Stimulated activated naive CD8-positive, alpha-beta T cell treated with anti-CD3 and anti-CD28 coated beads, Interleukin-15, Interleukin-2, amounts not matched to agents 100 ng/mL and 50 ng/mL, for 24 hours (primary cell): Measurements from ENCODE around the gene ITGAL.

Experiments used
- H3K27ac Mint-ChIP-seq: one replicate; pipeline ENCODE4 v1.8.0; 2021; ENCODE audit warnings: mild to moderate bottlenecking, mixed read lengths
- H3K27me3 Mint-ChIP-seq: one replicate; pipeline ENCODE4 v1.8.0; 2021; ENCODE audit warnings: mixed read lengths
- H3K36me3 Mint-ChIP-seq: one replicate; pipeline ENCODE4 v1.8.0; 2021; ENCODE audit warnings: low read depth, mixed read lengths
- H3K4me1 Mint-ChIP-seq: one replicate; pipeline ENCODE4 v1.8.0; 2021; ENCODE audit warnings: low read depth, mixed read lengths
- H3K4me3 Mint-ChIP-seq: one replicate; pipeline ENCODE4 v1.8.0; 2021; ENCODE audit warnings: mild to moderate bottlenecking, mixed read lengths
- H3K9me3 Mint-ChIP-seq: one replicate; pipeline ENCODE4 v1.8.0; 2021; ENCODE audit warnings: mixed read lengths

Gene ITGAL

GRCh38 chr16:30472328-30472942 lies at the start of gene ITGAL:
ITGAL (plus strand) TSS chr16:30472742; CDS start chr16:30472838, 96 bp downstream.
- peak within 1 kb of the TSS; percentile 99 for H3K4me3 Mint-ChIP-seq
- H3K4me1 Mint-ChIP-seq, result peaks cover 84% of the 10 kb centered on the region
- no peaks in the 10 kb centered on the region for H3K27me3 Mint-ChIP-seq
- H3K27ac Mint-ChIP-seq, result peak within 1 kb of the TSS; percentile 95
- no peaks in the 10 kb centered on the region for H3K9me3 Mint-ChIP-seq
- H3K36me3 Mint-ChIP-seq, result peaks cover 29% of the 10 kb centered on the region

DNA sequence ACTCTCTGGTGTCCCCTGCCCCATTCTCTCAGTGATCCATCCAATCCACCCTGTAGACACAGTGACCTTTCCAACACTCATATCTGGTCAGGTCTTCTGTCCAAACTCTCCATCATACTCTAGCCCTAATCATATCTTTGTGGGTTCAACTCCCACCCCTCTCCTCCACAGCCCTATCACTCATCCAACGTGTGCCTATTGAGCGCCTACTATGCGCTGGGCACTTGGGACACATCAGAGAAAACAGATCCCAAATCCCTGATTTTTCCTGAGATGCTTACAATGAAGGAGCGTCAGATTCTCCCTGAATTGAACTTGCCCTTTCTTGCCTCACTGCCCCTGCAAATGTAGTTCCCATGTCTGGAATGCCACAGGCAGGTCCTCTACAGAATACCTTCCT lies 44.5 kb upstream of the ITGAL start:
- H3K4me3 Mint-ChIP-seq, result no peak overlapping the region
- H3K4me1 Mint-ChIP-seq, result peaks cover 25% of the 10 kb centered on the region
- peaks cover 43% of the 10 kb centered on the region for H3K36me3 Mint-ChIP-seq
- H3K27ac Mint-ChIP-seq, result no peak overlapping the region
- no peaks in the 10 kb centered on the region for H3K27me3 Mint-ChIP-seq
- H3K9me3 Mint-ChIP-seq, result no peaks in the 10 kb centered on the region

GRCh38 chr16:30429418-30429677 lies 43.2 kb upstream of the ITGAL start:
- no peaks in the 10 kb centered on the region for H3K27me3 Mint-ChIP-seq
- H3K36me3 Mint-ChIP-seq, result peaks cover 32% of the 10 kb centered on the region
- no peaks in the 10 kb centered on the region for H3K9me3 Mint-ChIP-seq
- no peak overlapping the region for H3K27ac Mint-ChIP-seq
- peaks cover 34% of the 10 kb centered on the region for H3K4me1 Mint-ChIP-seq
- H3K4me3 Mint-ChIP-seq, result no peak overlapping the region

DNA sequence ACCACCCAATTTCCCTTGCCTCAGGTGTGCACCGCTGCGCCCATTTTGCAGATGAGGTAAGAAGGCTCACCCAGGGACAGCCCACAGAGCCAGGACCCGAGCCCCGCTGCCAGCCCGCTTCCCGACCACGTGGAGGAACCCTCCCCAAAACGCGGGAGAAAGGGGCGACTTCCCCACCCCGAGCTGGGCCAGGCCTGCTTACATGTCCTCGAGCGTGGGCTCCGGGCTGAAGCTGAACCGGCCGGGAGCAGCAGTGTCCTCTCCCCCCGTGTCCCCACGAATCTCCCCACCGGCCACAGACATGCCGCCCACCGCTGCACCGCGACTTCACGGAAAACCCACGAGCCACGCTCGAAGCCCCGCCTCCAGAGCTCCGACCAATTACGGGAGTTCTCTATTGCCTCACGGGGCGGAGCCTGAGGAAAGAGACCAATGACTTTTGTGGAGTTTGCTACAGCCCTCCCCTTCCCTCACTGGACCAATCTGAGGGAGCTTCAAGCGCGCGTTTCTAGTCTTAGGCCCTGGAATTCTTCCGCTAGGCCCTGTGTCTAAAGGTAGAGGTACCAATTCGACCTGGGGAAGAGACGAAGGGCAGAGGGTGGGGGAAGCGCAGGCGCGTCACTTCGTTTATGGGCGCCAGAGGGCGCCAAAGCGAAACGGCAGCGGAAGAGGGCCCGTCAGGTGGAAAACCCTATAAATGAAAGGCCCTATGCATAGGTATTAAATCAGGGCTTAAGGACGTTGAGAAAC lies 42.7 kb upstream of the ITGAL start, which contains the start of gene DCTPP1:
DCTPP1 (minus strand) TSS at position 353 of the 750 bp plus-strand sequence; CDS start at position 303, 50 bp downstream.
- no peaks in the 10 kb centered on the region for H3K27me3 Mint-ChIP-seq
- no peaks in the 10 kb centered on the region for H3K9me3 Mint-ChIP-seq
- H3K36me3 Mint-ChIP-seq, result peaks cover 28% of the 10 kb centered on the region
- no peak within 1 kb of the TSS for H3K4me3 Mint-ChIP-seq
- no peak within 1 kb of the TSS for H3K27ac Mint-ChIP-seq
- H3K4me1 Mint-ChIP-seq, result peaks cover 39% of the 10 kb centered on the region

GRCh38 chr16:30430428-30430970 lies 42.0 kb upstream of the ITGAL start:
- Mint-ChIP-seq H3K9me3 (no peaks in the 10 kb centered on the region), H3K4me3 (no peak overlapping the region), H3K27me3 (no peaks in the 10 kb centered on the region), H3K4me1 (peaks cover 44% of the 10 kb centered on the region), H3K36me3 (peaks cover 26% of the 10 kb centered on the region), H3K27ac (no peak overlapping the region)

DNA sequence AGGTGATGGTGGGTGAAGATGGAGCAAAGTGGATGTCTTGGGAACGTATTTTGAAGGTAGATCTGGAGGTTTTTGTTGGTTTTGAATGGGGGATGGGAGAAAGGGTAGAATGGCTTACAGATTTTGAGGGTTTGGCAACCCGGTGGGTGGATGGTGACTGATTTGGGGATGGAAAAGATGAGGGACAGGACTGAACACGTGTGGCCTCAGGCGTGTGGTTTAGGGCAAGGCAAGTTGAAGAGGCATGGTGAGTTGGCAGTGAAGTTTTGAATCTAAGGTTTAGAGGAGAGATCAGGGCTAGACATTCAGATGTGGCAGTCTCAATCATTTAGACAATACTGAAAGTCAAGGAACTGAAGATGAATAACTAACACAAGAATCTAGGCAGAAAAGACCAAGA lies 37.7 kb upstream of the ITGAL start:
- peaks cover 28% of the 10 kb centered on the region for H3K4me1 Mint-ChIP-seq
- no peaks in the 10 kb centered on the region for H3K27me3 Mint-ChIP-seq
- no peaks in the 10 kb centered on the region for H3K9me3 Mint-ChIP-seq
- H3K27ac Mint-ChIP-seq, result peak overlapping the region; percentile 91
- H3K36me3 Mint-ChIP-seq, result no peaks in the 10 kb centered on the region
- H3K4me3 Mint-ChIP-seq, result peak overlapping the region; percentile 66

GRCh38 chr16:30437511-30438046 lies 35.0 kb upstream of the ITGAL start:
- no peak overlapping the region for H3K27ac Mint-ChIP-seq

GRCh38 chr16:30438835-30439234 lies 33.7 kb upstream of the ITGAL start:
- Mint-ChIP-seq H3K27ac (no peak overlapping the region), H3K4me1 (peaks cover 44% of the 10 kb centered on the region), H3K4me3 (no peak overlapping the region), H3K9me3 (no peaks in the 10 kb centered on the region), H3K27me3 (no peaks in the 10 kb centered on the region), H3K36me3 (peaks cover 9% of the 10 kb centered on the region)

More at GRCh38 chr16:30437511-30438046, 35.0 kb upstream of the ITGAL start:
- Mint-ChIP-seq H3K4me3 (no peak overlapping the region), H3K4me1 (peaks cover 38% of the 10 kb centered on the region), H3K27me3 (no peaks in the 10 kb centered on the region), H3K9me3 (no peaks in the 10 kb centered on the region), H3K36me3 (no peaks in the 10 kb centered on the region)

DNA sequence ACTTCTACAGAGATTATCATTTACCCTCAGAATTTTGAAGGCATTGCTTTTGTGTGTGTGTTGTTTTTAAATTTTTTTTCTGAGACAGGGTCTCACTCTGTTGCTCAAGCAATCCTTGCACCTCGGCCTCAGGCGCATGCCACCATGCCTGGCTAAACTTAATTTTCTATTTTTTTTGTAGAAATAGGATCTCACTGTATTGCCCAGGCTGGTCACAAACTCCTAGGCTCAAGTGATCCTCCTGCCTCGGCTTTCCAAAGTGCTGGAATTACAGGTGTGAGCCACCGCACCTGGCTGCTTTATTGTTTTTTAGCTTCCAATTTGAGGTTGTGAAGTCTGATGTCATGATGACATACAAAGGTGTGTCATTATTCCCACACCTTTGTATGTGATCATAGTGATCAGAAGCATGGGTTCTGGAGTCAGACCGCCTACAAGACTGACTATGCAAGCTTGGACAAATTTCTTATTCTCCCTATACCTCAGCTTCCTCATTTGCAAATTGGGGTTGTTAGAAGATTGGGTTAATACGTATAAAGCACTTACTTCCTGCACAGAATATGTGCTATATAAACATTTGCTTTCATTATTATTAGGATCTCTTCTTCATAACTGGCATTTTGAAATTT lies 32.7 kb upstream of the ITGAL start:
- Mint-ChIP-seq H3K4me3 (no peak overlapping the region), H3K36me3 (peaks cover 19% of the 10 kb centered on the region), H3K9me3 (no peaks in the 10 kb centered on the region), H3K4me1 (peaks cover 44% of the 10 kb centered on the region), H3K27me3 (no peaks in the 10 kb centered on the region), H3K27ac (no peak overlapping the region)

DNA sequence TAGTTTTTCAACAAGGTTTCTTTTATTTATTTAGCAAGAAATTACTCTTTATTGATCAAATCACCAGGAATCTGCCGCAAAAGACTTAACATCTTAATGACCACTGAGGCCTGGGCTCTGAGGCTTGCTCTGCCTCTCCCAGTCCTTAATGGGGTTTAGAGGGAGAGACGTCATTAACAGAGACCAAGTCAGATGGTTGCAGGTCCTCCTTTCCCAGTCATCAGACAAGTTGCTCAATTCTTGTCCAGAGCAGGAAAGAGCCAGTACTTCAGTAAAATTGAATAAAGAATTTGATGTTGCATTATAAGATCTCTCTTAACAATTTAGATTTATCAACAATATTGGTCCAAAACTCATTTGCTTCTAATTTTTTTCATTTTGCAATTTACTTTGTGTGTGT lies 28.9 kb upstream of the ITGAL start:
- Mint-ChIP-seq H3K4me1 (peaks cover 45% of the 10 kb centered on the region), H3K9me3 (no peaks in the 10 kb centered on the region), H3K27ac (no peak overlapping the region), H3K4me3 (peak overlapping the region; percentile 94), H3K36me3 (peaks cover 23% of the 10 kb centered on the region), H3K27me3 (no peaks in the 10 kb centered on the region)

DNA sequence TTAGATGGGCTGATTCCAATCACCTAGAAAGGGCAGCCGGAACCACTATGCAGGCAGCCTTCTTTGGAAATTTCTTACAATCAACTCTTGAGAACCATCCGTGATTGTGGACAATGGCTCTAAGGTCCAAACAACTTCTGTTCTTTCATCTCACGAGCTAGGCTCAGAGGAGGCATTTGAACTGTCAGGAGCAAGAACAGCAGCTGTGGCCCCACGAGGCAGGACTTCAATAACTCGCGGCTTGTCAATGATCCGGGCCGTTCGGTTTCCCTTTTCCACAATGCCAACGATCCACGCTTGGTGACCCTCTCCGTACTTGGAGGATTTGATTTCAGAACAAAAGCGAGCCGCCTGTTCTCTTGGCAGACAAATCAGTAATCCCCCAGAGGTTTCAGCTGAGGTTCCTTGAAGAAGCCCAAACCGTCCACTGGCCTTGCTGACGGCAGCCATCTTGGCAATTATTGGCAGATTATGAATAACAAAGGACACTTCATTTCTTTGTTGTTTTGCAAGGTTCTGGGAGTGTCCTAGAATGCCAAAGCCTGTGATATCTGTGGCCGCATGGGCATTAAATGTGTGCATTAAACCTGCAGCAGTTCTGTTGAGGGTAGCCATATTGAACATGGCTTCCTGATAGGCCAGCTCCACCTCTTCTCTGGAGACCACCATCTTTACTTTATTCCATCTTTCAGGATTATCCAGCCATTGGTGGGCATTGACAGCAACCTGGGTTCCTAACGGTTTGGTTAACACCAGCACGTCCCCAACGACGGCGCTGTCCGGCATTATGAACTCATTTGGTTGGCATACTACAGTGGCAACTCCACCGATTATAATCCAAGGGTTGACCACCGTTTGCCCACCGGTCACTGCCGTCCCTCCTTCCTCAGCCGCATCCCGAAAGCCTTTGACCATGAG lies 28.1 kb upstream of the ITGAL start:
- Mint-ChIP-seq H3K9me3 (no peaks in the 10 kb centered on the region), H3K27me3 (no peaks in the 10 kb centered on the region), H3K4me1 (peaks cover 45% of the 10 kb centered on the region)

DNA sequence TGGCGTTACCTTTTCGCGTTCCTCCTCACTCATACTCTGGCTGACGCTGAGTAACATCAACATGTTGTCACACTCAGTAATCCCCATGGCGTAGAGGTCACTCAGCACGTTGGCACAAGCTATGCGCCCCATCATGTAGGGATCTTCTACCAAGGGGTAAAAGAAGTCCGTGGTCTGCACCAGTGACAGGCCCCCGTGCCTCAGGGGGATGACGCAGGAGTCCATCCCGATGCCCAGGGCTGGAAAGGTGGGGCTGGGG lies 27.5 kb upstream of the ITGAL start:
- Mint-ChIP-seq H3K27ac (peak overlapping the region; percentile 85), H3K4me3 (peak overlapping the region; percentile 94), H3K4me1 (peaks cover 42% of the 10 kb centered on the region), H3K9me3 (no peaks in the 10 kb centered on the region), H3K27me3 (no peaks in the 10 kb centered on the region), H3K36me3 (peaks cover 23% of the 10 kb centered on the region)

More for the DNA sequence above, 28.1 kb upstream of the ITGAL start:
- Mint-ChIP-seq H3K27ac (peak overlapping the region; percentile 85), H3K4me3 (peak overlapping the region; percentile 94), H3K36me3 (peaks cover 23% of the 10 kb centered on the region)

GRCh38 chr16:30445408-30446202 lies 26.9 kb upstream of the ITGAL start, which contains the start of gene SEPHS2:
SEPHS2 (minus strand) TSS chr16:30445874; CDS start chr16:30445727, 147 bp downstream.
- Mint-ChIP-seq H3K4me3 (peak within 1 kb of the TSS; percentile 94), H3K27ac (peak within 1 kb of the TSS; percentile 93), H3K9me3 (no peaks in the 10 kb centered on the region), H3K4me1 (peaks cover 42% of the 10 kb centered on the region), H3K27me3 (no peaks in the 10 kb centered on the region), H3K36me3 (peaks cover 23% of the 10 kb centered on the region)

- Mint-ChIP-seq H3K9me3 (no peaks in the 10 kb centered on the region), H3K27me3 (no peaks in the 10 kb centered on the region), H3K27ac (peak overlapping the region; percentile 93), H3K36me3 (peaks cover 23% of the 10 kb centered on the region), H3K4me1 (peaks cover 45% of the 10 kb centered on the region), H3K4me3 (peak overlapping the region; percentile 94)
Measured at GRCh38 chr16:30446203-30446595, 26.3 kb upstream of the ITGAL start.
